Small intestine (tissue), 7 donors: ENCODE results near the gene BAZ1A. TPM values are rescaled to one million over a fixed set of nuclear protein-coding genes. Genes with fewer than 3 reads are reported as not detected.

Experiments used
- DNase-seq, 2 donors: peaks; one replicate each; pipeline versions ENCODE4 v3.0.0 to v3.0.0-alpha.2; 2013
- FAIRE-seq: peaks from 2 replicates; lab custom pipeline; 2012; peaks lifted over from hg19 to GRCh38; lab: Jason Lieb, UNC
- H3K27ac ChIP-seq, 3 donors: one replicate each; pipeline ENCODE4 v1.5.1; 2013; ENCODE audit warnings: low read length in 2 of 3, mild to moderate bottlenecking in 2 of 3, control low read depth in 1 of 3, inconsistent platforms in 1 of 3, low read depth in 1 of 3, moderate library complexity in 1 of 3
- H3K27me3 ChIP-seq, 3 donors: one replicate each; pipeline ENCODE4 v1.6.1; 2013; ENCODE audit warnings: low read length in 3 of 3, inconsistent platforms in 1 of 3; ENCODE audit not compliant: control insufficient read depth in 3 of 3, insufficient read depth in 3 of 3
- H3K36me3 ChIP-seq, 3 donors: one replicate each; pipeline ENCODE4 v1.6.1; 2013; ENCODE audit warnings: low read length in 3 of 3, inconsistent platforms in 1 of 3, low read depth in 1 of 3, mild to moderate bottlenecking in 1 of 3, moderate library complexity in 1 of 3; ENCODE audit not compliant: control insufficient read depth in 3 of 3, insufficient read depth in 2 of 3
- H3K4me1 ChIP-seq, 3 donors: one replicate each; pipeline ENCODE4 v1.6.1; 2013; ENCODE audit warnings: low read length in 2 of 3, inconsistent platforms in 1 of 3, low read depth in 1 of 3, mild to moderate bottlenecking in 1 of 3, moderate library complexity in 1 of 3; ENCODE audit not compliant: control insufficient read depth in 3 of 3, insufficient read depth in 2 of 3
- H3K4me3 ChIP-seq, 3 donors: one replicate each; pipeline ENCODE4 v1.5.1; 2013; ENCODE audit warnings: low read length in 3 of 3, control low read depth in 1 of 3, inconsistent platforms in 1 of 3, low read depth in 1 of 3, mild to moderate bottlenecking in 1 of 3, moderate library complexity in 1 of 3
- H3K9me3 ChIP-seq, 2 donors: one replicate each; pipeline ENCODE4 v1.6.1; 2013; ENCODE audit warnings: low read depth in 1 of 2, low read length in 1 of 2; ENCODE audit not compliant: control insufficient read depth in 2 of 2, insufficient read depth in 1 of 2
- WGBS, 3 donors: extraction: QIAGEN DNeasy Blood & Tissue Kit; methylation state at CpG; one replicate each; pipeline ENCODE4 v1.1.7; 2013; 5-methylcytosine and 5-hydroxymethylcytosine counted together
- polyA plus RNA-seq, 4 donors: library from polyadenylated mRNA; stranded (reverse) in 3 of 4; unstranded in 1 of 4; fragments of 200-250 nt in 3 of 4; fragments of 120-200 nt in 1 of 4; gene quantifications; one replicate each; pipeline versions ENCODE4 v1.2.1 to v1.2.3, GENCODE V29; 2013
- donor health status: healthy with polysubstance abuse.
- donor health status: control.
- donor health status: control.
- donor health status: Bipolar disorder and iron deficiency.
- donor health status: healthy.

Gene BAZ1A
- polyA plus RNA-seq, 4 donors: 16.4 to 40.3 (median 25.4) TPM

GRCh38 chr14:34775342-34775741, 99.8 kb downstream of the BAZ1A start:
- Histone ChIP-seq H3K36me3 (peaks cover 10 to 20% (median 17%) of the 10 kb centered on the region in 3 donors), H3K27ac (no peak overlapping the region), H3K4me1 (no peaks in the 10 kb centered on the region), H3K9me3 (no peaks in the 10 kb centered on the region), H3K4me3 (no peak overlapping the region), H3K27me3 (no peaks in the 10 kb centered on the region)
- 89 to 100% (median 92%) methylated on average over 2 of the region's 2 CpGs for WGBS, 3 donors
- no peak for FAIRE-seq
- no peak for DNase-seq

DNA sequence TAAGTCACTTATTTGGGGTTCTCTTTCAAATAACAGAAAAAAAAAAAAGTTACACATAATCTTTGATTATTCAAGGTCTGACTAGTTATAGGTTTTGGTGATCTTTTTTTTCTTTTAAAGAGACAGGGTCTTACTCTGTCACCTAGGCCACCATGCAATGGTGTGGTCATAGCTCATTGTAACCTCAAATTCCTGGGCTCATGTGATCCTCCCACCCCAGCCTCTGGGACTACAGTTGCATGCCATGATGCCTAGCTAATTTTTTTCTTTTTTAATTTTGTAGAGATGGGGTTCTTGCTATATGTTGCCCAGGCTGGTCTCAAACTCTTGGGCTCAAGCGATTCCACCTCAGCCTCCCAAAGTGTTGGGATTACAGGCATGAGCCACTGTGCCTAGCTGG, 104.3 kb downstream of the BAZ1A start:
- H3K27me3 ChIP-seq: no peaks in the 10 kb centered on the region
- no peak for FAIRE-seq
- H3K4me1 ChIP-seq: no peaks in the 10 kb centered on the region
- H3K36me3 ChIP-seq: peaks cover 5 to 13% (median 6%) of the 10 kb centered on the region in 3 donors
- no peaks in the 10 kb centered on the region for H3K9me3 ChIP-seq
- H3K4me3 ChIP-seq: no peak overlapping the region
- no peak for DNase-seq
- no peak overlapping the region for H3K27ac ChIP-seq
- WGBS, 3 donors: 94 to 100% (median 96%) methylated on average over 1 of the region's 1 CpG

- Histone ChIP-seq H3K4me1 (no peaks in the 10 kb centered on the region), H3K4me3 (no peak overlapping the region), H3K27me3 (no peaks in the 10 kb centered on the region), H3K27ac (no peak overlapping the region), H3K36me3 (peaks cover 6 to 14% (median 11%) of the 10 kb centered on the region in 3 donors), H3K9me3 (no peaks in the 10 kb centered on the region)
- no peak for DNase-seq
- FAIRE-seq: no peak
- WGBS, 3 donors: 86 to 94% (median 88%) methylated on average over 2 of the region's 2 CpGs
These were observed 108.6 kb downstream of the BAZ1A start for GRCh38 chr14:34766606-34767005.

GRCh38 chr14:34766060-34766459, 109.1 kb downstream of the BAZ1A start:
- Histone ChIP-seq H3K4me3 (no peak overlapping the region), H3K36me3 (peaks cover 6 to 14% (median 11%) of the 10 kb centered on the region in 3 donors), H3K4me1 (no peaks in the 10 kb centered on the region), H3K9me3 (no peaks in the 10 kb centered on the region), H3K27me3 (no peaks in the 10 kb centered on the region), H3K27ac (no peak overlapping the region)
- DNase-seq: peak in 1 of 2 donors; percentile 41
- no peak for FAIRE-seq
- 93 to 98% (median 95%) methylated on average over 3 of the region's 3 CpGs for WGBS, 3 donors

DNA sequence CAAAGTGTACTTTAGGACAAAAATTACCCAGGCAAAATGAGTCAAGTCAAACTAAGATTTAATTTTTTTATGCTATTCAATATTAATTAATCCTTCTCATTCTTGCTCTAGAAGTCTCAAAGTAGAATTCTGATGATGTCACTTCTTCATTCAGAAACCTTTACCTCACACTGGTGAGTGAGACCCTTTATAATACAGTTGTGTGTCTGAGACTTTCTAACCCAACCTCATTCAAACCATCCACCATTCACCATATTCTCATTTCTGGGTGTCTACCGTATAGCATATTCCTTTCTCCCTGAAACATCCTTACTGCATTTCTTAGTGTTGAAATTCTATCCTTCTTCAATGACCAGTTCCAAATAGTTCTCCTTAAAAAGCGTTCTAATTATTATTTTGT, 119.9 kb downstream of the BAZ1A start:
- H3K4me1 ChIP-seq: no peaks in the 10 kb centered on the region
- no peaks in the 10 kb centered on the region for H3K27me3 ChIP-seq
- FAIRE-seq: no peak
- H3K9me3 ChIP-seq: no peaks in the 10 kb centered on the region
- H3K36me3 ChIP-seq: peaks cover 3 to 12% (median 5%) of the 10 kb centered on the region in 3 donors
- 96 to 100% (median 99%) methylated on average over 2 of the region's 2 CpGs for WGBS, 3 donors
- DNase-seq: no peak
- no peak overlapping the region for H3K4me3 ChIP-seq
- no peak overlapping the region for H3K27ac ChIP-seq

DNA sequence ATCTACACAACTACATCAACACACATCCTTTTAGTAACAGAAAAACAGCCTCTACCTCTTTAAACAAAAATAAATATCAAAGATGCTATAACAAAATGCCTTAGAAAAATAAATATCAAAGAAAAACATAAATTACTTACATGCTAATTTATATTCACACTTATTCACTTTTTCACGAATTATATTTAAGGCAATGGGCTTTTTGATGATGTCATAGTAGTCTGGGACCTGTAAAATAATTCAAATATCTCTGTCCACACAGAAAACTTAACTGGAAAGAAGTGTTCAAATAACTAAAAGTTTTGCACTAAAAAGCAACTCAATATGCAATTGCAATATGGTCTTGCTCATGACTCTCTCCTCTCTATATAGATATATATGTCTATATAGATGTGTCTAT, 120.5 kb downstream of the BAZ1A start:
- Histone ChIP-seq H3K27me3 (no peaks in the 10 kb centered on the region), H3K4me3 (no peak overlapping the region), H3K36me3 (peaks cover 2 to 12% (median 5%) of the 10 kb centered on the region in 3 donors), H3K9me3 (no peaks in the 10 kb centered on the region), H3K4me1 (no peaks in the 10 kb centered on the region), H3K27ac (no peak overlapping the region)
- WGBS, 3 donors: 89 to 95% (median 90%) methylated on average over 1 of the region's 1 CpG
- FAIRE-seq (no peak), DNase-seq (no peak)

GRCh38 chr14:34750670-34751069, 124.5 kb downstream of the BAZ1A start:
- H3K27me3 ChIP-seq: no peaks in the 10 kb centered on the region
- FAIRE-seq: no peak

DNA sequence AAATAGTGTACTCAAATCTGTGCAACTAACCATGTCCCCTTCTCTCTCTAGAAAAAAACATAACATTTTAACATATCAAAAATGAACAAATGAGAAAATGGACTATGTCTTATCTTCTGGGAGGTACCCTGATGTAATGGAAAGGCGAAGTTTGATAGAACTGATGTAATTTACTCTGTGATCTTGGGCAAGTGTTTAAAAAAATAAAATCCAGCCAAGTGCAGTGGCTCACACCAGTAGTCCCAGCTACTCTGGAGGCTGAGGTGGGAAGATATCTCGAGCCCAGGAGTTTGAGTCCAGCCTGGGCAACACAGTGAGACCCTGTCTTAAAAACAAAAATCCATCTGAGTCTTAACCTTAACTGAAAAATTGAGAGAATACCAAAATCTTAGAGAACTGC, 124.9 kb downstream of the BAZ1A start:
- Histone ChIP-seq H3K27me3 (no peaks in the 10 kb centered on the region), H3K36me3 (peaks cover 2% of the 10 kb centered on the region in 3 donors), H3K4me1 (no peaks in the 10 kb centered on the region), H3K9me3 (no peaks in the 10 kb centered on the region), H3K4me3 (no peak overlapping the region), H3K27ac (no peak overlapping the region)
- no peak for FAIRE-seq
- 95 to 98% (median 96%) methylated on average over 2 of the region's 2 CpGs for WGBS, 3 donors
- no peak for DNase-seq

More at GRCh38 chr14:34750670-34751069, 124.5 kb downstream of the BAZ1A start:
- Histone ChIP-seq H3K4me1 (no peaks in the 10 kb centered on the region), H3K36me3 (peaks cover 2% of the 10 kb centered on the region in 3 donors), H3K4me3 (no peak overlapping the region), H3K27ac (no peak overlapping the region), H3K9me3 (no peaks in the 10 kb centered on the region)
- no peak for DNase-seq

- H3K36me3 ChIP-seq: peaks cover 2% of the 10 kb centered on the region in 3 donors
- FAIRE-seq: no peak
These were observed 125.8 kb downstream of the BAZ1A start for GRCh38 chr14:34749408-34749807.

More at GRCh38 chr14:34749408-34749807, 125.8 kb downstream of the BAZ1A start:
- 89 to 95% (median 93%) methylated on average over 6 of the region's 6 CpGs for WGBS, 3 donors
- Histone ChIP-seq H3K27ac (no peak overlapping the region), H3K4me3 (no peak overlapping the region), H3K4me1 (no peaks in the 10 kb centered on the region), H3K27me3 (no peaks in the 10 kb centered on the region), H3K9me3 (no peaks in the 10 kb centered on the region)
- DNase-seq: no peak
